Progenitor cell of endocrine pancreas (in vitro differentiated cells): ENCODE measurements around the gene CAPG. TPM values are rescaled to one million over a fixed set of nuclear protein-coding genes. Genes with fewer than 3 reads are reported as not detected.
"Not testable (repeated sequence)": the region's sequence is repeated elsewhere in the genome, so short reads cannot be mapped to it uniquely, and the experiment has no call there.

Source experiments
- DNase-seq: peaks from one replicate; pipeline ENCODE4 v3.0.0; 2021; ENCODE audit warnings: low spot score; ENCODE audit not compliant: unreplicated experiment
- H3K27ac Mint-ChIP-seq: 2 replicates; pipeline ENCODE4 v1.8.0; 2021; ENCODE audit warnings: mild to moderate bottlenecking, moderate library complexity, mixed read lengths
- H3K27me3 Mint-ChIP-seq: 2 replicates; pipeline ENCODE4 v1.8.0; 2021; ENCODE audit warnings: mixed read lengths
- H3K36me3 Mint-ChIP-seq: 2 replicates; pipeline ENCODE4 v1.8.0; 2022; ENCODE audit warnings: mixed read lengths; ENCODE audit not compliant: insufficient read depth
- H3K4me1 Mint-ChIP-seq: 2 replicates; pipeline ENCODE4 v1.8.0; 2021; ENCODE audit warnings: low read depth, mixed read lengths
- H3K4me3 Mint-ChIP-seq: 2 replicates; pipeline ENCODE4 v1.8.0; 2021; ENCODE audit warnings: low read depth, mild to moderate bottlenecking, moderate library complexity, mixed read lengths
- H3K9me3 Mint-ChIP-seq: 2 replicates; pipeline ENCODE4 v1.8.0; 2021; ENCODE audit warnings: low read depth, mixed read lengths
- total RNA-seq: library from RNA; stranded (reverse); gene quantifications from 2 replicates; pipeline ENCODE4 v1.2.1, GENCODE V29; 2021
- TF ChIP-seq, protein P1 (sequence below): fragments of 200-600 bp; sonication (generic); IDR thresholded peaks from one replicate; pipeline ENCODE4 v1.5.0; 2021; ENCODE audit warnings: antibody characterized with exemption, mild to moderate bottlenecking; ENCODE audit not compliant: unreplicated experiment

Gene CAPG
- total RNA-seq, 1 donor from 2014 or later = 56.1 TPM

- no peak for DNase-seq
- no peaks in the 10 kb centered on the region for H3K27me3 Mint-ChIP-seq
- no peaks in the 10 kb centered on the region for H3K4me1 Mint-ChIP-seq
- TF ChIP-seq, protein P1, sequence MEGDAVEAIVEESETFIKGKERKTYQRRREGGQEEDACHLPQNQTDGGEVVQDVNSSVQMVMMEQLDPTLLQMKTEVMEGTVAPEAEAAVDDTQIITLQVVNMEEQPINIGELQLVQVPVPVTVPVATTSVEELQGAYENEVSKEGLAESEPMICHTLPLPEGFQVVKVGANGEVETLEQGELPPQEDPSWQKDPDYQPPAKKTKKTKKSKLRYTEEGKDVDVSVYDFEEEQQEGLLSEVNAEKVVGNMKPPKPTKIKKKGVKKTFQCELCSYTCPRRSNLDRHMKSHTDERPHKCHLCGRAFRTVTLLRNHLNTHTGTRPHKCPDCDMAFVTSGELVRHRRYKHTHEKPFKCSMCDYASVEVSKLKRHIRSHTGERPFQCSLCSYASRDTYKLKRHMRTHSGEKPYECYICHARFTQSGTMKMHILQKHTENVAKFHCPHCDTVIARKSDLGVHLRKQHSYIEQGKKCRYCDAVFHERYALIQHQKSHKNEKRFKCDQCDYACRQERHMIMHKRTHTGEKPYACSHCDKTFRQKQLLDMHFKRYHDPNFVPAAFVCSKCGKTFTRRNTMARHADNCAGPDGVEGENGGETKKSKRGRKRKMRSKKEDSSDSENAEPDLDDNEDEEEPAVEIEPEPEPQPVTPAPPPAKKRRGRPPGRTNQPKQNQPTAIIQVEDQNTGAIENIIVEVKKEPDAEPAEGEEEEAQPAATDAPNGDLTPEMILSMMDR = no peak
- peaks cover 7% of the 10 kb centered on the region for H3K9me3 Mint-ChIP-seq
- H3K27ac Mint-ChIP-seq = no peak overlapping the region
- no peak overlapping the region for H3K4me3 Mint-ChIP-seq
- H3K36me3 Mint-ChIP-seq = peaks cover 25% of the 10 kb centered on the region
Observed at GRCh38 chr2:85383850-85384249, 26.3 kb downstream of the CAPG start.

DNA sequence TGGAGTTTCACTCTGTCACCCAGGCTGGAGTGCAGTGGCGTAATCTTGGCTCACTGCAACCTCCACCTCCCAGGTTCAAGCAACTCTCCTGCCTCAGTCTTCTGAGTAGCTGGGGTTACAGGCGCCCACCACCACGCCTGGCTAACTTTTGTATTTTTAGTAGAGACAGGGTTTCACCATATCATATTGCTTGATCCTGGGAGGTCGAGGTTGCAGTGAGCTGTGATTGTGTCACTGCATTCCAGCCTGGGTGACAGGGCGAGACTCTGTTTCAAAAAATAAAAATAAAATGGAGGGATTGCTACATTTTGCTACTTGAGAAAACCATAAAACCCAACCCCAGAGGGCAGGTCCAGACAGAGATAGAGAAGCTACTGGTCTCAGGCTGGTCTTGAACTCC, 27.0 kb downstream of the CAPG start:
- peaks cover 30% of the 10 kb centered on the region for H3K36me3 Mint-ChIP-seq
- not testable (repeated sequence) for H3K4me1 Mint-ChIP-seq, H3K9me3 Mint-ChIP-seq, H3K4me3 Mint-ChIP-seq, H3K27ac Mint-ChIP-seq, DNase-seq, H3K27me3 Mint-ChIP-seq

DNA sequence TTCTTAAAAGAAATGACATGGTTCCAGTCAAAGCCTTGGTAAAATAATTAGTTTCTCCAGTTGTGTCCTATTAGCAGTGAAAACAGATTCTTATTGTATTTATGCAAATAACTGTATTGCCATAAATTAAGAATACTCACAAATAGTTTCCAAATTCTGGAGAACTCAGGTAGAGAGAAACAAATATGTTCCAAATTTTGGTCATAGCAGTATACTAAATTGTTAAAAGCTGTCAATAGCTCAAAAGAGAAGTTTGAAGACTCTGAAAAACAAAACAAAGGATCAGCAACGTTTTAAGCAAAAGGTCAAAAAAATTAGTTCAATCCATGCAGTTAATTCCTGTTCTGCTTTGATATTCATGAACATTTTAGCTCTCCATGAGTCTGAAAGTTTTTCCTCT, 30.1 kb downstream of the CAPG start:
- Mint-ChIP-seq H3K27ac (no peak overlapping the region), H3K36me3 (peaks cover 45% of the 10 kb centered on the region), H3K27me3 (no peaks in the 10 kb centered on the region), H3K4me1 (peaks cover 9% of the 10 kb centered on the region), H3K4me3 (no peak overlapping the region), H3K9me3 (peaks cover 10% of the 10 kb centered on the region)
- TF ChIP-seq, protein P1 = no peak
- no peak for DNase-seq

- peak overlapping the region; percentile 19 for H3K27ac Mint-ChIP-seq
- H3K9me3 Mint-ChIP-seq = peaks cover 10% of the 10 kb centered on the region
- H3K36me3 Mint-ChIP-seq = peaks cover 49% of the 10 kb centered on the region
- no peaks in the 10 kb centered on the region for H3K27me3 Mint-ChIP-seq
- no peak for DNase-seq
- no peak overlapping the region for H3K4me3 Mint-ChIP-seq
- TF ChIP-seq, protein P1 = no peak
- peaks cover 9% of the 10 kb centered on the region for H3K4me1 Mint-ChIP-seq
Observed at GRCh38 chr2:85378257-85378656, 31.9 kb downstream of the CAPG start.

GRCh38 chr2:85377083-85377482, 33.1 kb downstream of the CAPG start:
- peaks cover 49% of the 10 kb centered on the region for H3K36me3 Mint-ChIP-seq
- DNase-seq = no peak
- TF ChIP-seq, protein P1 = no peak

DNA sequence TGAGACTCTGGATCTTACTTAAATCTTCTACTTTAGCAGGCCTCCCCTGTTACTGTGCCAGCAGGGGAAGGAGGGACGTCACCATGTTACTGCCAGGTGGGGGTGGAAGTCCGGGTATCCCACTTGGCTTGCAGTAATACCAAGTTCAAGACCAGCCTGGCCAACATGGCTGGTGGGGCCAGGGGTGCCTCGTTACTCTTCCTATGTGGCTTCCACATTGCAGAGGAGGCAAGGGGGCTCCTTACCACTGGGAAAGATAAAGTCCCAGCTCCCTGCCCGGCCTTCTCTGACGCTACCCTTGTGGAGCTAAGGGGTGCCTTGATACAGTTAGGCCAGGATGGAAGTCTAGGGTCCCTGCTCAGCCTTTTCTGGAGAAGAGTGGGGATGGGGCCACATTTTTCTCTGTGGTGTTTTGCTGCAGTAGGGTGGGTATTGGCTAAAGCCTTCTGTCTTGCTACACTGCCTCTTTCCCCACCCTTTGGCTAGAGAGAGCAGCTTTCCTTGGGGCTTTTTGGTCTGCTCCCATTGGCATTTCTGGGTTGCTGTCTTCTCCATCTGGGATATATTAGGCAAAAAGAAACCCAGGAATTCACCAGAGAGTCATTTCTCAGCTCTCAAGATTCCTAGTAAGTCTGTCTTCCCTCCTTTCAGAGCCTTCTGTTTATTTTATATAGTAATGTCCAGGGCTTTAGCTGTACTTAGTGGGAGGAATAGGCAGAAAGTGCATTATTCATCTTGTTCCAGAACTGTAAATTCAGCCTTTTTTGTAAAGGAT, 33.7 kb downstream of the CAPG start:
- Mint-ChIP-seq H3K27ac (no peak overlapping the region), H3K4me1 (peaks cover 9% of the 10 kb centered on the region), H3K9me3 (peaks cover 10% of the 10 kb centered on the region), H3K4me3 (no peak overlapping the region), H3K36me3 (peaks cover 48% of the 10 kb centered on the region), H3K27me3 (no peaks in the 10 kb centered on the region)
- no peak for DNase-seq
- TF ChIP-seq, protein P1 = no peak

More at GRCh38 chr2:85377083-85377482, 33.1 kb downstream of the CAPG start:
- H3K4me1 Mint-ChIP-seq = peaks cover 9% of the 10 kb centered on the region
- H3K27ac Mint-ChIP-seq = no peak overlapping the region
- H3K9me3 Mint-ChIP-seq = peaks cover 10% of the 10 kb centered on the region
- no peaks in the 10 kb centered on the region for H3K27me3 Mint-ChIP-seq
- H3K4me3 Mint-ChIP-seq = no peak overlapping the region
